ENCODE measurements around the gene RAD51AP1.

The RAD51AP1 gene

DNA sequence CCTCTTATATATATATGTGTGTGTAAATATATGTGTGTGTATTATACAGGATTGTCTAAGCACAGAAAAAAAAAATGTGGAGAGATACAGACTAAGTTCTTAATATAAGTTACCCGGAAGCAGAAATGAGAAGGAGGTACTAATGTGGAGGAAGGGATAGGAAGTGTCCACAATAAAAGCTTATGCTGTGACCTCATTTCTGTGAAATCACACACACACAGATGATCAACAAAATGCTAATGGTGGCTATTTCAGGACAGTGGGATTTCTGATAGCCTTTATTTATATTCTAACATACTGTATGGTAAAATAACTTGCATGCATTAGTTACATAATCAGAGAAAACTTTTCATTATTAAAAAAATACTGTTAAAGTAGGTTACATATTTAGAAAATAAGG lies 8.5 kb upstream of the RAD51AP1 start:
- no peaks in the 10 kb centered on the region for H3F3A ChIP-seq (ENCODE audit: low read depth)
- no peak overlapping the region for H3K4me3 ChIP-seq (ENCODE audit: low read length, poor library complexity, severe bottlenecking)
- no peaks in the 10 kb centered on the region for H3K9me3 ChIP-seq (ENCODE audit: insufficient read depth, low read depth, low read length)
- 0 out of 2 replicates have a peak, but pooled peaks cover 4% of the 10 kb centered on the region for H3K79me2 ChIP-seq (ENCODE audit: insufficient read depth, low read length)
- H3K4me1 ChIP-seq (ENCODE audit: insufficient read depth, low read length, poor library complexity, severe bottlenecking): no peaks in the 10 kb centered on the region
- no peak for TF ChIP-seq EZH2phosphoT487 (IDR thresholded peaks at IDR 0.05; ENCODE audit: borderline replicate concordance)
- no peak for TF ChIP-seq CTCF (conservative IDR thresholded peaks at IDR 0.05; ENCODE audit: low read length)
- no peak overlapping the region for H3K9ac ChIP-seq (ENCODE audit: low read depth, low read length, poor library complexity, severe bottlenecking)
- no peaks in the 10 kb centered on the region for H3K9me2 ChIP-seq (replicated peaks; ENCODE audit: low read depth, low read length)
- no peaks in the 10 kb centered on the region for H3K27me3 ChIP-seq (ENCODE audit: insufficient read depth, low read length, poor library complexity, severe bottlenecking)
- H2AFZ ChIP-seq (ENCODE audit: low read length): no peak overlapping the region
- H4K20me1 ChIP-seq (ENCODE audit: insufficient read depth, low read length, poor library complexity, severe bottlenecking): no peaks in the 10 kb centered on the region
- H3K36me3 ChIP-seq (ENCODE audit: insufficient read depth, low read length): peaks cover 8% of the 10 kb centered on the region; the same call in 1 of the 2 replicates
- no peak overlapping the region for H3K4me2 ChIP-seq (ENCODE audit: low read depth, low read length, poor library complexity, severe bottlenecking)

DNA sequence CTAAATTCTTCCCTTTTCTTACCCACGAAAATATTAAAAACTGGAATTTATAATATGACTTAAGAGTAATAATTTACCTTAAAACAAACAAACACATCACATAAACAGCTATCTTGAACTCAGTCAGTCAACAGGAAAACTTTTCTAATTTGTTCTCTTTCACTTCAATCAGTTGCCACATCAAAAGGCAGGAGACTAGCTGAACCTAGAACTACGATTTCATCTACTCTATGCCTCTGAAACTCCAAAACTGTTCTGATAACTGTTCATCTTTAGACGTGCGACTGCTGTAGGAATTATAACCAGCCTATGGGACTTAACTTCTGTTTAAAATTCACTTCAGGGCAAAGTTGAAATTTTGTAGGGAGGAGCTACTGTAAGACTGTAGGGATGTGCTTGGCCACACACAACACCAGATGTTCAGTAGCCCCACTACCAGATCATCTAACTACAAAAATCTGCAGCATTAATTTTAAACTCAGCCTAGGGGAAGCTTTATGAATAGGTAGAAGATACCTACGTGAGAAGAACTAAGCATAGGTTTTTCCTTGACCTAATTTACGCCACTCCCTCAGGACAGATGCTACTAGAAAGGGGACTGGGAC lies 7.6 kb upstream of the RAD51AP1 start:
- Histone ChIP-seq H3K9me3 (ENCODE audit: insufficient read depth, low read depth, low read length) (no peaks in the 10 kb centered on the region), H3F3A (ENCODE audit: low read depth) (no peaks in the 10 kb centered on the region), H3K36me3 (ENCODE audit: insufficient read depth, low read length) (peaks cover 5% of the 10 kb centered on the region; the same call in 1 of the 2 replicates), H3K4me1 (ENCODE audit: insufficient read depth, low read length, poor library complexity, severe bottlenecking) (peaks cover 3% of the 10 kb centered on the region), H3K4me3 (ENCODE audit: low read length, poor library complexity, severe bottlenecking) (no peak overlapping the region), H3K9me2 (replicated peaks; ENCODE audit: low read depth, low read length) (no peaks in the 10 kb centered on the region), H3K4me2 (ENCODE audit: low read depth, low read length, poor library complexity, severe bottlenecking) (no peak overlapping the region), H3K79me2 (ENCODE audit: insufficient read depth, low read length) (peaks cover 10% of the 10 kb centered on the region; the same call in 1 of the 2 replicates), H2AFZ (ENCODE audit: low read length) (no peak overlapping the region), H4K20me1 (ENCODE audit: insufficient read depth, low read length, poor library complexity, severe bottlenecking) (no peaks in the 10 kb centered on the region), H3K9ac (ENCODE audit: low read depth, low read length, poor library complexity, severe bottlenecking) (no peak overlapping the region), H3K27me3 (ENCODE audit: insufficient read depth, low read length, poor library complexity, severe bottlenecking) (no peaks in the 10 kb centered on the region)
- no peak for TF ChIP-seq EZH2phosphoT487 (IDR thresholded peaks at IDR 0.05; ENCODE audit: borderline replicate concordance)
- no peak for TF ChIP-seq CTCF (conservative IDR thresholded peaks at IDR 0.05; ENCODE audit: low read length)

- H4K20me1 ChIP-seq (ENCODE audit: insufficient read depth, low read length, poor library complexity, severe bottlenecking): no peaks in the 10 kb centered on the region
- no peaks in the 10 kb centered on the region for H3K9me2 ChIP-seq (replicated peaks; ENCODE audit: low read depth, low read length)
- H3K9me3 ChIP-seq (ENCODE audit: insufficient read depth, low read depth, low read length): no peaks in the 10 kb centered on the region
- no peak overlapping the region for H3K9ac ChIP-seq (ENCODE audit: low read depth, low read length, poor library complexity, severe bottlenecking)
- TF ChIP-seq EZH2phosphoT487 (IDR thresholded peaks at IDR 0.05; ENCODE audit: borderline replicate concordance): no peak
- no peak for TF ChIP-seq CTCF (conservative IDR thresholded peaks at IDR 0.05; ENCODE audit: low read length)
- H3K36me3 ChIP-seq (ENCODE audit: insufficient read depth, low read length): peaks cover 5% of the 10 kb centered on the region; the same call in 1 of the 2 replicates
- H2AFZ ChIP-seq (ENCODE audit: low read length): no peak overlapping the region
- H3K4me2 ChIP-seq (ENCODE audit: low read depth, low read length, poor library complexity, severe bottlenecking): no peak overlapping the region
- H3K27me3 ChIP-seq (ENCODE audit: insufficient read depth, low read length, poor library complexity, severe bottlenecking): no peaks in the 10 kb centered on the region
- H3F3A ChIP-seq (ENCODE audit: low read depth): no peaks in the 10 kb centered on the region
- H3K79me2 ChIP-seq (ENCODE audit: insufficient read depth, low read length): peaks cover 46% of the 10 kb centered on the region
- H3K4me1 ChIP-seq (ENCODE audit: insufficient read depth, low read length, poor library complexity, severe bottlenecking): peaks cover 23% of the 10 kb centered on the region
- H3K4me3 ChIP-seq (ENCODE audit: low read length, poor library complexity, severe bottlenecking): no peak overlapping the region
Measured at GRCh38 chr12:4535092-4535491, 3.6 kb upstream of the RAD51AP1 start.
